Skeletal muscle satellite cell (primary cell): ENCODE data around the gene GSTCD.

Experiments
- H3K27me3 ChIP-seq: 2 replicates; pipeline ENCODE4 v1.7.0; 2013; ENCODE audit warnings: low read length; ENCODE audit not compliant: control insufficient read depth, insufficient read depth
- H3K36me3 ChIP-seq: 2 replicates; pipeline ENCODE4 v1.7.0; 2013; ENCODE audit warnings: mild to moderate bottlenecking, control low read depth, low read length; ENCODE audit not compliant: insufficient read depth
- H3K4me1 ChIP-seq: 2 replicates; pipeline ENCODE4 v1.7.0; 2013; ENCODE audit warnings: low read length; ENCODE audit not compliant: control insufficient read depth, insufficient read depth
- H3K4me2 ChIP-seq: 2 replicates; pipeline ENCODE4 v1.7.0; 2013; ENCODE audit warnings: mild to moderate bottlenecking, low read length
- H3K4me3 ChIP-seq: 2 replicates; pipeline ENCODE4 v1.7.0; 2013; ENCODE audit warnings: low read length
- H3K9ac ChIP-seq: 2 replicates; pipeline ENCODE4 v1.7.0; 2013; ENCODE audit warnings: mild to moderate bottlenecking, low read depth, low read length, moderate library complexity
- H3K9me3 ChIP-seq: replicated peaks from 2 replicates; pipeline ENCODE4 v1.7.0; 2013; ENCODE audit warnings: mild to moderate bottlenecking, control low read depth, low read length

The GSTCD gene

GRCh38 chr4:105896461-105896942, 187.9 kb downstream of the GSTCD start:
- Histone ChIP-seq H3K9ac (no peak overlapping the region), H3K4me2 (peak overlapping the region; percentile 83), H3K36me3 (no peaks in the 10 kb centered on the region), H3K4me1 (peaks cover 15% of the 10 kb centered on the region), H3K27me3 (peaks cover 96% of the 10 kb centered on the region), H3K9me3 (no peaks in the 10 kb centered on the region), H3K4me3 (peak overlapping the region; percentile 61)
